Fibroblast of peridontal ligament (primary cell): Measurements from ENCODE around the gene OVCA2.

Experiments
- DNase-seq: peaks from one replicate; pipeline ENCODE4 v3.0.0-alpha.2; 2010; ENCODE audit errors: extremely low read depth

OVCA2 gene

DNA sequence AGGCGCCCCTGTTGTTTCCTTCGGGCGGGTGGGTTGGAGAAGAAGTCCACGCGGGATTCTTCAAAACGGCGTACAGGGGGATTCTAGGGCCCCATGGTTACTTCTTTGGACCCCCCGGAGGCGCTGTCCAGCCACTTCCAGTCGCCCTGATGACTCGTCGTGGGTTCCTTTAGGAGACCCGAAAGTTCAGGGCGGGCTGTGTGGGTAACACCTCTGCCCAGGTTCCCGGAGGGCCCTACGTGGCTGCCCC, 12.4 kb downstream of the OVCA2 start:
- DNase-seq = no peak

DNA sequence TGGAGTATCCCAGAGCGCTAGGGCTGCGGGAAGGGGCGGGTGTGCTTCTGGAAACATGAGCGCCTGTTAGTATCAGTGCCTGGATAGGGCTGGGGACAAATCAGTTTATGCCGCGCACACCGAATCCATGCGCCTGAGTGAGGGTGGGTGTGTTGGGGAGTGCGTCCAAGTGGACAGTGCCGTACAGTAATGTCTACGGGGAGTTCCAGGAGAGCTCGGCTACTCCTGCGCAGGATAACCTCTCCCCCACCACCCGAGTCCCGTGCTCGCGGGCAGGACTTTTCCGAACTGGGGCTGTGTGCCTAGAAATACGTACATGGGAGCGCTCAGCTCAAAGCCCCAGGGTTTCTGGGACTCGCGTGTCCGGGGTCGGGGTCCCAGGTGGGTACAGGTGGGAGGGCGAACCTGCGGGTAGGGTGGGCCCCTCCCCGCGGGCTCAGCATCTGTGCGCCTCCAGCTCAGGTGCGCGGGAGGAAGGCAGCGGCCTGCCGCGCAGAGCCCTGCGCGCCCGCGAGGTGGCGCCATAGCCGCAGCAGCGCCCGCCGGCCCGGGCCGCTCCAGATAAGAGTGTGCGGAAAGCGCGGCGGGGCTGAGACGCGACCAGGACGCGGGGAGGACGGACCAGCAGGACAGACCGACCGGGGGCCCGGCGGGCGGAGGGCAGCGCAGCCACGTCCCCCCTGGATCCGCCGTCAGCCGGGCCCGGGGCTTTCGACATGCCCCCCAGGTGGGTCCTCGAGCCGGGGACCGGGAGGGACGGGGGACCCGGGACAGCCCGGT, 12.9 kb downstream of the OVCA2 start, which contains the start of gene HIC1:
Gene HIC1, plus strand, starts transcription at position 592 of the 780 bp plus-strand sequence. CDS start 1,588 bp downstream, outside the sequence.
- DNase-seq = peak; percentile 62

DNA sequence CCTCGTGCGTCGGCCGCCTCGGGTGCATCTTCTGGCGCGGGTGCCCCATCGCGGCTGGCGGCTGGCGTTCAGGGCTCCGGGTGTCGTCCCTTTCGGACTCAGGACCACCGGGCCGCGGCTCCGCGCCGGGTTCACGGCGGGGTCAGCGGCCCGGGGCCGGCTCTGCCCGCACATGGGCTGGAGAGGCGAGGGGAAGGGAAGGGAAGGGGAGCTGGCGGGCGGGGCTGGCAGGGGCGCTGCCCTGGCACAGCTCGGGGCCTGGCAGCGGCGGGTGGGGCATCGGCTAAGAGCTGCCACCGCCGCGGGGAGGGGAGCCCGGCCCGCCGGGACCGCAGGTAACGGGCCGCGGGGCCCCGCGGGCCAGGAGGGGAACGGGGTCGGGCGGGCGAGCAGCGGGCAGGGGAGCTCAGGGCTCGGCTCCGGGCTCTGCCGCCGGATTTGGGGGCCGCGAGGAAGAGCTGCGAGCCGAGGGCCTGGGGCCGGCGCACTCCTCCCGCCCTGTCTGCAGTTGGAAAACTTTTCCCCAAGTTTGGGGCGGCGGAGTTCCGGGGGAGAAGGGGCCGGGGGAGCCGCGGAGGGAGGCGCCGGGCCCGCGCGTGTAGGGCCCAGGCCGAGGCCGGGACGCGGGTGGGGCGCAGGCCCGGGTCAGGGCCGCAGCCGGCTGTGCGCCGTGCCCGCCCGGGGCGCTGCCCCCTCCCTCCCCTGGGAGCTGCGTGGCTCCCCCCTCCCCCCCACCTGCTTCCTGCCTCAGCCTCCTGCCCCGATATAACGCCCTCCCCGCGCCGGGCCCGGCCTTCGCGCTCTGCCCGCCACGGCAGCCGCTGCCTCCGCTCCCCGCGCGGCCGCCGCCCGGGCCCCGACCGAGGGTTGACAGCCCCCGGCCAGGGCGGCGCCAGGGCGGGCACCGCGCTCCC, 13.7 kb downstream of the OVCA2 start:
- no peak for DNase-seq

DNA sequence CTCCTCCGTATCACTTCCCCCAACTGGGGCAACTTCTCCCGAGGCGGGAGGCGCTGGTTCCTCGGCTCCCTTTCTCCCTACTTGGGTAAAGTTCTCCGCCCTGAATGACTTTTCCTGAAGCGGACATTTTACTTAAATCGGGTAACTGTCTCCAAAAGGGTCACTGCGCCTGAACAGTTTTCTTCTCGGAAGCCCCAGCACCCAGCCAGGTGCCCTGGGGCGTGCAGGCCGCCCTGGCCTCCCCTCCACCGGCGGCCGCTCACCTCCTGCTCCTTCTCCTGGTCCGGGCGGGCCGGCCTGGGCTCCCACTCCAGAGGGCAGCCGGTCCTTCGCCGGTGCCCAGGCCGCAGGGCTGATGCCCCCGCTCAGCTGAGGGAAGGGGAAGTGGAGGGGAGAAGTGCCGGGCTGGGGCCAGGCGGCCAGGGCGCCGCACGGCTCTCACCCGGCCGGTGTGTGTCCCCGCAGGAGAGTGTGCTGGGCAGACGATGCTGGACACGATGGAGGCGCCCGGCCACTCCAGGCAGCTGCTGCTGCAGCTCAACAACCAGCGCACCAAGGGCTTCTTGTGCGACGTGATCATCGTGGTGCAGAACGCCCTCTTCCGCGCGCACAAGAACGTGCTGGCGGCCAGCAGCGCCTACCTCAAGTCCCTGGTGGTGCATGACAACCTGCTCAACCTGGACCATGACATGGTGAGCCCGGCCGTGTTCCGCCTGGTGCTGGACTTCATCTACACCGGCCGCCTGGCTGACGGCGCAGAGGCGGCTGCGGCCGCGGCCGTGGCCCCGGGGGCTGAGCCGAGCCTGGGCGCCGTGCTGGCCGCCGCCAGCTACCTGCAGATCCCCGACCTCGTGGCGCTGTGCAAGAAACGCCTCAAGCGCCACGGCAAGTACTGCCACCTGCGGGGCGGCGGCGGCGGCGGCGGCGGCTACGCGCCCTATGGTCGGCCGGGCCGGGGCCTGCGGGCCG, 14.7 kb downstream of the OVCA2 start:
- peak; percentile 45 for DNase-seq

DNA sequence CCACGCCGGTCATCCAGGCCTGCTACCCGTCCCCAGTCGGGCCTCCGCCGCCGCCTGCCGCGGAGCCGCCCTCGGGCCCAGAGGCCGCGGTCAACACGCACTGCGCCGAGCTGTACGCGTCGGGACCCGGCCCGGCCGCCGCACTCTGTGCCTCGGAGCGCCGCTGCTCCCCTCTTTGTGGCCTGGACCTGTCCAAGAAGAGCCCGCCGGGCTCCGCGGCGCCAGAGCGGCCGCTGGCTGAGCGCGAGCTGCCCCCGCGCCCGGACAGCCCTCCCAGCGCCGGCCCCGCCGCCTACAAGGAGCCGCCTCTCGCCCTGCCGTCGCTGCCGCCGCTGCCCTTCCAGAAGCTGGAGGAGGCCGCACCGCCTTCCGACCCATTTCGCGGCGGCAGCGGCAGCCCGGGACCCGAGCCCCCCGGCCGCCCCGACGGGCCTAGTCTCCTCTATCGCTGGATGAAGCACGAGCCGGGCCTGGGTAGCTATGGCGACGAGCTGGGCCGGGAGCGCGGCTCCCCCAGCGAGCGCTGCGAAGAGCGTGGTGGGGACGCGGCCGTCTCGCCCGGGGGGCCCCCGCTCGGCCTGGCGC, 15.4 kb downstream of the OVCA2 start:
- DNase-seq = no peak

DNA sequence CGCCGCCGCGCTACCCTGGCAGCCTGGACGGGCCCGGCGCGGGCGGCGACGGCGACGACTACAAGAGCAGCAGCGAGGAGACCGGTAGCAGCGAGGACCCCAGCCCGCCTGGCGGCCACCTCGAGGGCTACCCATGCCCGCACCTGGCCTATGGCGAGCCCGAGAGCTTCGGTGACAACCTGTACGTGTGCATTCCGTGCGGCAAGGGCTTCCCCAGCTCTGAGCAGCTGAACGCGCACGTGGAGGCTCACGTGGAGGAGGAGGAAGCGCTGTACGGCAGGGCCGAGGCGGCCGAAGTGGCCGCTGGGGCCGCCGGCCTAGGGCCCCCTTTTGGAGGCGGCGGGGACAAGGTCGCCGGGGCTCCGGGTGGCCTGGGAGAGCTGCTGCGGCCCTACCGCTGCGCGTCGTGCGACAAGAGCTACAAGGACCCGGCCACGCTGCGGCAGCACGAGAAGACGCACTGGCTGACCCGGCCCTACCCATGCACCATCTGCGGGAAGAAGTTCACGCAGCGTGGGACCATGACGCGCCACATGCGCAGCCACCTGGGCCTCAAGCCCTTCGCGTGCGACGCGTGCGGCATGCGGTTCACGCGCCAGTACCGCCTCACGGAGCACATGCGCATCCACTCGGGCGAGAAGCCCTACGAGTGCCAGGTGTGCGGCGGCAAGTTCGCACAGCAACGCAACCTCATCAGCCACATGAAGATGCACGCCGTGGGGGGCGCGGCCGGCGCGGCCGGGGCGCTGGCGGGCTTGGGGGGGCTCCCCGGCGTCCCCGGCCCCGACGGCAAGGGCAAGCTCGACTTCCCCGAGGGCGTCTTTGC, 16.2 kb downstream of the OVCA2 start:
- DNase-seq = no peak

DNA sequence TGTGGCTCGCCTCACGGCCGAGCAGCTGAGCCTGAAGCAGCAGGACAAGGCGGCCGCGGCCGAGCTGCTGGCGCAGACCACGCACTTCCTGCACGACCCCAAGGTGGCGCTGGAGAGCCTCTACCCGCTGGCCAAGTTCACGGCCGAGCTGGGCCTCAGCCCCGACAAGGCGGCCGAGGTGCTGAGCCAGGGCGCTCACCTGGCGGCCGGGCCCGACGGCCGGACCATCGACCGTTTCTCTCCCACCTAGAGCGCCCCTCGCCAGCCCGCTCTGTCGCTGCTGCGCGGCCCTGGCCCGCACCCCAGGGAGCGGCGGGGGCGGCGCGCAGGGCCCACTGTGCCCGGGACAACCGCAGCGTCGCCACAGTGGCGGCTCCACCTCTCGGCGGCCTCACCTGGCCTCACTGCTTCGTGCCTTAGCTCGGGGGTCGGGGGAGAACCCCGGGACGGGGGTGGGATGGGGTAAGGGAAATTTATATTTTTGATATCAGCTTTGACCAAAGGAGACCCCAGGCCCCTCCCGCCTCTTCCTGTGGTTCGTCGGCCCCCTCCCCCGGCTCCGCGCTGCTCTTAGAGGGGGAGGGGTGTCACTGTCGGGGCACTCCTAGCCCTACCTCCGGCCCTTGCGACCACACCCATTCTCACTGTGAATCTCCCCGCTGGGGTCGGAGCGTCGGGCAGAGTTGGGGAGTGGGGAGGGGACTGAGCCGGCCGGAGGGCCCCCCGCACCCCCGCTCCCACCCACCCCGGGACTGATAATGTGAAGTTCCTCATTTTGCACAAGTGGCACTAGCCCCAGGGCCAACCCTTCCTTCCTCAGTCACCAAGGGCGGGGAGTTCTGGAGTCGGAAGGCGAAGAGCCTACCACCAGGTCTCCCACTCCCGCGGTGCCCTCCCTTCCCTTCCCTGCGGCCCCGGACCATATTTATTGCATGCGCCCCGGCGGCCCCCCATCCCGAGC, 17.0 kb downstream of the OVCA2 start:
- no peak for DNase-seq

DNA sequence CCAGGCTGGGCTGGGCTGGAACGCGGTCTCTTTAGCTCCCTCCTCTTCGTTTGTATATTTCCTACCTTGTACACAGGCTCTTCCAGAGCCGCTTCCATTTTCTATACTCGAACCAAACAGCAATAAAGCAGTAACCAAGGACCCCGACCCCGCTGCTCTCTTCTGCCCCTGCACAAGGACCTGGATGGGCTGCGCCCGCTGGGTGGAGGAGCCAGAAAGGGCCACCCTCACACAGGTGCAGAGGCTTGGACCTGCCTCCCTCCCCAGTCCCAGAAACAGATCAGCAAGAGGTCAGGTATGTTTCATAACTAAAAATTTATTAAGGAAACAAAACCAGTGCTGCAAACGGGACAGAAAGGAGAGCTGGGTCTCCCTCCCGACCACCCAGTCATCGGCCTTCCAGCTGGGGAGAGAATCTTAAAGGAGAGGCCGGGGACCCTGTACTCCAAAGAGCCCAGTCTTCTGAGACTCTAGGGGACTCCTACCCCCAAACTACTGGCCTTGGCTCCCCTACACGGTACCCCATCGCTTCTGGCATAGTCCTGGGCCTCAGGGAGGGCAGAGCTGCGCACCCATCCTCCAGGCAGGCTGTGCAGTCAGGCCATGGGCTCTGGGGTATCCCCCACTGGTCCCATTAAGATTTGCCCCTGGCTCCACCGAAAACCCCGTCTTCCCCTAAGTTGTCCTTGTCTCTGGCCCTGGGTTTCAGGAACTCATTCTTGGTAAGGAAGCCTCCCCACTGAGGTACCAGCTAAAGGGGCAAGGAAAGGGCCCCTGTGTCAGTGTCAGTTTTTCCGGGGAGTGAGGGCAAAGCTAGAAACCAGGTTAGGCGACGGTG, 17.9 kb downstream of the OVCA2 start:
- no peak for DNase-seq

DNA sequence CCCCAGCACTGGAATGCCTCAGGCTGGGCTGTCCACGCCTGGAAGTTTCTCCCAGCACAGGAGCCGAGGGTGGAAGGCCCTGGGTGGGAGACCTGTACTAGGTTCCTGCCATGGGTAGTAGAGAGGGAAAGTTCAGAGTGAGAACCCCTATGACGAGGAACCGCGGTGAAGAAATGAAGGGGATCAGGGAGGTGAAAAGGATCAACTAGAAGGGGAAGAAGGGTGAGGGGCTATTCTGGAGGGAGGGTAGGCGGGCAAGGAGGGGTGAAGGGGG, 18.5 kb downstream of the OVCA2 start:
- no peak for DNase-seq

DNA sequence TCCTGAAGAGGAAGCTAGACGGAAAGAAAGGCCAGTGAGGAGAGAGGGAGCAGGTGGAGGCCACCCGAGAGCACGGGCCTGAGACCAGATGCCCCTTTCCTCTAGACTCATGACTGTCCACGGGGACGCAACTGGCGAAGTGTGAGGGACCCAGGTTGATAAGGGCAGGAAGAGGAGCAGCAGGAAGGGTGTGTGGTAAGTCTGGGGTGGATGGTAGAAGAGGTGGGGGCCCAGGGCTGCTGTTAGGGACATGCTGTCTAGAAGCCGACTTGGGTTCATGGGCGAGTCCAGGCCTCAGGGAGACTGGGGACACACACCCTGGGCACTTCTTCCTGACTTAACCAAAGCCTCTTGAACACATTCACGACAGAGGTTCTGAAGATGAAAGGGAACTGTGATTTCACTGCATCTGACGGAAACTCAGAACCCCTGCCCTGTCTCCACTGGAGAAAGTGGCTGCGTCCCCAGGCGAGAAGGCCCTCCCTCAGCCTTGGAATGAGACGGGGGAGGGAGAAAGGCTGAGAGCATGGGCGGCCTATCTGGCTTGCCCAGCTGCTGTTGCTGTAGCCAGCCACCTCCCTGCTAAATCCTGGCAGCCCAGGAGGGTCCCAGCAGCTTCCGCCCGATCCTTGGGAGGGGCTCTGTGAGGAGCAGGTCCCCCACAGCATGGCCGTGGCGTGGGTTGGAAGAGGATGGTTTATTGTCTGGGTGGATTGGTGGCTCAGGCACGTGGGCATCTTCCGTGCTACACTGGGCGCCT, 19.0 kb downstream of the OVCA2 start:
- DNase-seq = no peak

DNA sequence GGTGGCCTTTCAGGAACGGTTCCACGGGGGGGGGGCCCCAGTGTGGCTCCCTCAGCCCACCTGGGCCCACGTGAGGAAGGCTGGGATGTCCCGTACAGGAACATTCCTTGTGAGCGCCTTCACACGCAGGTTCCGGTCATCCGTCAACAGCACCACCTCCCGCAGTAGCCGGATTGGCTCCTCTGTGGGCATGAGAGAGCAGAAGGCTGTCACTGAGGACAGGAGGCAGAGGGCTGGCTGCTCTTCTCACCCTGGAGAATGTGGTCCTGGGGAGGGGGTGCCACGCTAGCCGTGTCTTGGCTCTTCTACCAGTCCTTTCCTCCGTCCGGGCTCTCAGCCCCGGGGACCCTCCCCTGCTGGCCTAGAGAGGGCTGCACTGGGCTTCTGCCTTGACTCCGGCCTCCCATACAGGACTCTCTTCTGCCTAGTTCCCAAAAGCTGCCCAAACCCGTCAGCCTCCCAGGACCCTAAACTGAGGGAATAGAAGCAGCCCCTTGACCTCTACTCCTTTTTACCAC, 19.7 kb downstream of the OVCA2 start:
- DNase-seq = no peak

DNA sequence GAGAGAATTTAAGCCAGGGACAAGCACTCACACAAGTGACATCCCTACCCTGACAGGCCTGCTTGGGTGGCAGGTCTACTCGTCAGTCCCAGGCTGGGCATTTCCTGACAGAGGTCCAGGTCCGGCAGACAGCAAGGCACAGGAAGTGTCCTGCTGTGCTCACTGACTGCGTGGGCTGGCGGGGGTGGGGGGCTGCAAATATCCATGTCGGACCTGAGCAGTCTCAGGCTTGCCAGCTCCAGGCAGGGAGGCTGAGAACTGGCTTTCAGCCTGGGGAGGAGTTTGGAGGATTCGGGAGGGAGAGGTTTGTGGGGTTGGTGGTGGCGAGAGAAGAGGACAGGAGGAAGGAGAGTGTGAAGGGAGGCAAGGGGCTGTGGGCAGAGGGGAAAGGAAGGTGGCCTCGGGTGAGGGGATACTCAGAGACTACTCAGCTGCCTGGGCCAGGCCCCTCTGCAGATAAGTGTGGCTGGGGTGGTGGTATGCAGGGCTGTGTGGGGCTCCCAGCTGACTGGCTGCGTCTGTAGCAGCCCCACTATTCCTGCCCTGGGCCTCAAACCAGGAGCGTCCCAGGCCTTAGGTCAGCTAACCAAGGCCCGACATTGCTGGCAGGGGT, 20.9 kb downstream of the OVCA2 start:
- DNase-seq = no peak

DNA sequence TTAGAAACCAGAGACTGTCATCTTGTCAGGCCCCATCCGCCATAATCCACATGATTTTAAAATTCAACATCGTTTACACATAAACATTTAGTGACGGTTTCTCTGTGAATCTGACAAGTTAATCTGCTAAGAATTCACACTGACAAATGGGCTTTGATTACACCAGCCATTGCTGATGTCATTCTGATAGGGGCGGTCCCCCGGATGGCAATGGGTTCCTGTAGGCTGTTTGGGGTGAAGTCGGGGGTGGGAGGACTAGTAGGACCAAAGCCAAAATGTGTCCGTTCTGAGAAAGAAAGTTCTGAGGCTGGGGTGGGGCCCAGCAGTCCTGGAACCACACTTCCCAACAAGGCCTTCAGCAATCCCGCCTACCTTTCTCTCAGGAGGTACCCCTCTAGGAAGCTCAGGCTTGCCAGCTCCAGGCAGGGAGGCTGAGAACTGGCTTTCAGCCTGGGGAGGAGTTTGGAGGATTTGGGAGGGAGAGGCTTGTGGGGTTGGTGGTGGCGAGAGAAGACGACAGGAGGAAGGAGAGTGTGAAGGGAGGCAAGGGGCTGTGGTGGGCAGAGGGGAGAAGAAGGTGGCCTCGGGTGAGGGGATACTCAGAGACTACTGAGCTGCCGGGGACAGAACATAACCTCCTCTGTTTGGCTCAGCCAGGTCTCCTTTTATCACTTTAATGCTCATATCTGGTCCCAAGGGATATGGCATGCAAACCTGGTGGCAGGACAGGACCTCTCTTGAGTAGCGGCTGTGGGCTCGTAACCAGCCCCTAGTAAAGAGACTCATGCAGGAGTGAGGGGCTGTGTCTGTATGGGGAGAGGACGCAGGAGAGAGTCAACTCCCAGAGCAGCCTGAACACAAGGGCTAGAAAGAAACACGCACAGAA, 21.7 kb downstream of the OVCA2 start:
- no peak for DNase-seq

DNA sequence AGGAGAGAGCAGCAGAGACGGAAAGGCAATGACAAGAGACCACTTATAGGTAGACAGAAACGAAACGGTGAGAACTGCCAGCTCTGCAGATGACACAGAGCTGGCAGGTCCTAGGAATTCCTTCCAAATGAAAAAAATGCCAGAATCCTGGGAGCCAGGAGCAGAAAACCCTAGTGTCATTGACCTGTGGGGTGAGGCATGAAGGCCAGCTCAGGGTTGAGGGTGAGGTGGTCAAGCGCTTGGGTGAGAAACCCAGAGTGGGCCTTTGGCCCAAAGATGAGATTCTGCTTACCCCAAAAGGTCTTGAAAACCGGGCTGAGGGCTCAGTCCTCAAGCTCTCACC, 22.3 kb downstream of the OVCA2 start:
- DNase-seq = no peak

DNA sequence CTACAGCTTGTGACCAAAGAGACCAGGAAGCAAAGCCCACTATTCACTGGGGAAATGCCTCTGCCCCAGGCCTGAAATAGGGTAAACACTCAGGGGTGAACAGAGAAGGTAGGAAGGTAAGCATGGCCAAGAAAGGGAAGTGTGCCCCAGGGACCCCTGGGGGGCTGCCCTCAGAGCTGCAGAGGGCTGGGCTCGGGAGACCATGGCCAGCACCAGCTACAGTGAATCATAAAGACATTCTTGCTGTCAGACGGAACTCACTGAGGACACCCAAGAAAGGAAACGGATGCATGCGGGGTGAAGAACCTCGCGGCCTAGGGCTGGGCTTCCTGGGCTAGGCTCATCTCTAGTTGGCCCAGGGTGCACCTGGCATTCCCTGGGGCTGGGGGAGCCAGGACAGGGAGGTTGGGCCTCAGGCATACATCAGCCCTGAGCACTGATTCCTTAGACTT, 22.7 kb downstream of the OVCA2 start:
- DNase-seq = no peak

DNA sequence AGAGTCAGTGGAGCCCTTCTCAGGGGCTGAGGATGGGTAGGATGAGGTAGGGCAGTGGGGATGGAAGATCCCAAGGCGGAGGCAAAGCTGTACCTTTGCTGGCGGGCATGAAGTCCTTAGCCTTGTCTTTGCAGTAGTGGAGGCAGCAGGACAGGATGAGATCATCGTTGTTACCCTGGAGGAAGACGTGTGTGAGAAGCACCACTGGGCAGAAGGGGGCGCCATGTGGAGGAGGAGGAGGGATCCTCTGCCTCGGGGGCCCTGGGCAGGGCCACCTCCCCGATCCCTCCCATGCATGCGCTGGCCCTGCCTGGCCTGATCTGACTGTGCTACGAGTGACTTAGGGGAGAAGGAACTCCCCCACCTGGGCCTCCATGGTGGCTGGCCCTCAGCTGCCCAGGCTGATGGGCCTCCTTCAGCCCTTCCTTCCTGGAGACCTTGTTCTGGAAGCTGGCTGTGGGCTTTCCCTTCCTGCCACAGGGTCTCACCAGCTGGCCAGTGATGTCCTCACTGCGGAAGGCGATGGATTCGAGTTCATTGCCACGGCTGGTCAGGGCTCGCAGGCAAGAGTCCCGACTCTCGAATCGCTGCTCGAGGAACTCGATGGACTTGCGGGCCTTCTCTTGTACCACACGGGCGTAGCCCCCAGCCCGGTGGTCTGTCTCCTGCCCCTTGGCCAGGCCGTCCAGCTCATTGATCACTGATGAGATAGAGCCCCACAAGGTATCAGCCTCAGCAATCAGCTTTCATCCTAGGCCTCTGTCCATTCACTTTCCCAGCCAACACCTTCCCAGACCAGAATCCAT, 23.4 kb downstream of the OVCA2 start:
- no peak for DNase-seq
